GM18868 (cell line): Measurements from ENCODE around the gene SAPCD1.

Experiments
- ATAC-seq: cut with Tn5 transposase; IDR thresholded peaks from one replicate; pipeline ENCODE4 v1.9.1; 2021; ENCODE audit warnings: mild to moderate bottlenecking, moderate library complexity; ENCODE audit not compliant: unreplicated experiment

The SAPCD1 gene

GRCh38 chr6:31762356-31762755 lies at the start of gene SAPCD1:
TSS of gene SAPCD1 (plus strand) at chr6:31762656. CDS start at chr6:31763055, 399 bp downstream.
- ATAC-seq: no peak

GRCh38 chr6:31713465-31713864 lies 49.0 kb upstream of the SAPCD1 start:
- ATAC-seq: no peak

GRCh38 chr6:31713991-31714684 lies 48.3 kb upstream of the SAPCD1 start:
- ATAC-seq: no peak

- ATAC-seq: no peak
Measured at GRCh38 chr6:31715022-31715958, 47.2 kb upstream of the SAPCD1 start, which contains the start of gene LY6G6D. TSS of gene LY6G6D (plus strand) at chr6:31715348. CDS start at chr6:31715356, 8 bp downstream.

GRCh38 chr6:31717499-31718222 lies 44.8 kb upstream of the SAPCD1 start:
- no peak for ATAC-seq

- no peak for ATAC-seq
Measured at GRCh38 chr6:31718265-31718664, 44.2 kb upstream of the SAPCD1 start.

- no peak for ATAC-seq
Measured at GRCh38 chr6:31719001-31719400, 43.5 kb upstream of the SAPCD1 start.

- no peak for ATAC-seq
Measured at GRCh38 chr6:31720196-31720770, 42.2 kb upstream of the SAPCD1 start.

GRCh38 chr6:31721351-31722020 lies 41.0 kb upstream of the SAPCD1 start, which contains the start of gene LY6G6C:
TSS of gene LY6G6C (minus strand) at chr6:31721746. CDS start at chr6:31721679, 67 bp downstream.
- no peak for ATAC-seq

- no peak for ATAC-seq
Measured at GRCh38 chr6:31722173-31722572, 40.3 kb upstream of the SAPCD1 start.

GRCh38 chr6:31723245-31723979 lies 39.0 kb upstream of the SAPCD1 start, which contains the start of gene MPIG6B:
TSS of gene MPIG6B (plus strand) at chr6:31723373. CDS start at chr6:31723384, 11 bp downstream.
- no peak for ATAC-seq

- ATAC-seq: no peak
Measured at GRCh38 chr6:31723980-31724691, 38.3 kb upstream of the SAPCD1 start.

GRCh38 chr6:31725502-31726350 lies 36.7 kb upstream of the SAPCD1 start:
- ATAC-seq: no peak

- no peak for ATAC-seq
Measured at GRCh38 chr6:31727034-31727716, 35.3 kb upstream of the SAPCD1 start.

GRCh38 chr6:31727717-31728671 lies 34.5 kb upstream of the SAPCD1 start:
- no peak for ATAC-seq
